Measurements from ENCODE around the gene CYP1A2.
A peak's percentile ranks its signal among the peaks of the same experiment; 100 is the strongest.

CYP1A2 gene

DNA sequence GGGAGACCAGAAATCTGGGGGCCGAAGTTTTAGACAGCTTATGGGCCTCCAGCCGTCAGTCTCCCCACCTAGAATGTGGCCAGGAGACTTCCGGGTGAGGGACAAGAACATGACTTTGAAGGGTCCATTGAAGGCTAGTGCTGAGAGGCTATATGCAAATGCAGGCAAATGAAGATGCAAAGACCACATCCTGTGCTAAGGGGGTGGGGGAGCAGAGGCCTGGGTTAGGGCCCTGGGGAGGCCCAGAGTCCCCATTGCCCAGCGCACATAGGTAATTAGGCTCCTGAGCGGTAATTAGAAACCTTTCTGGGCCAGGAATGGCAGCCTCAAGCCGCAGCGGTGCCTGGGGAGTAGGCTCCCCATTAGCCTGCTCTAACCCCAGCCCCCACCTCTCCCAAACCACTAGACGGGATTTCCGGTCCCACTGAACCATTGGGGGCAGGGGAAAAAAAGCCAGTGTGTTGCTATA, 40.1 kb downstream of the CYP1A2 start:
- no peak for DNase-seq (ENCODE audit: low read depth in 2 of 2)

DNA sequence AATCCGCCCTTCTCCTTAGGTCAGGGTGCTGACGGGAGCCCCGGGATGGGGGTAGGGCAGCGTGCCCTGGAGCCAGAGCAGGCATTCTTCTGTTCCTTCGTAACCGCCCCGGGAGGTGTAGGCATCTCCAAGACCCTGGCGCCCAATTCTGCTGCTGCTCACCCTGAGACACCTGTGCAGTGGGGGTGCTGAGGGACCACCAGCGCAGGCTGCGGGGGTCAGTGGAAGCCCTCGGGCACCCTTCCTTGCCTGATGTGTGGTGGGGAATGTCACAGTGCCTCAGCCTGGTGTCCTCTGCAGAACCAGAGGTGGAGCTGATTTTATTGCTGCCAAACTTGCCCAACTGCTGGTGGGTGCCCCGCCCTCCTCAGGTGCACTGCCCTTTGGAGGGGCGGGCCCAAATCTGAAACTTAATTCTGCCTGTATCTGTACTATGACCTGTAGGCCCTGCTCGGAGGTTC, 40.6 kb downstream of the CYP1A2 start:
- DNase-seq (ENCODE audit: low read depth in 2 of 2) = no peak

DNA sequence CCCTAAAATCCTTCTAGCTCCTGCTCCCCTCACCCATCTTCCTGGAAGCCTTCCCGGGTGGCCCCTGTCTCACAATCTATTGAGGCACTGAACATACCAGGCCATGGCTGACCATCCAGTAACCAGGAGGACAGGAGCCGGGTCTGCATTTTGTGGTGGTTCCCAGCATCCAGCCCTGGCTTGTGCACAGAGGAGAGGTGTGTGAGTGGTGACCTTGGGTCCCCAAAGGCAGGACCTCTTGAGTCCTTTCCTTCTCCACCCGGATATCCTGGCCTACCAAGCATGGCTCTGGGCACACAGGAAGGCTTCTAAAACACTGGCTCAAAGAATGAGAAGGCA, 41.1 kb downstream of the CYP1A2 start:
- DNase-seq (ENCODE audit: low read depth in 2 of 2) = no peak

GRCh38 chr15:74790080-74790916, 41.7 kb downstream of the CYP1A2 start:
- no peak for DNase-seq (ENCODE audit: low read depth in 2 of 2)

DNA sequence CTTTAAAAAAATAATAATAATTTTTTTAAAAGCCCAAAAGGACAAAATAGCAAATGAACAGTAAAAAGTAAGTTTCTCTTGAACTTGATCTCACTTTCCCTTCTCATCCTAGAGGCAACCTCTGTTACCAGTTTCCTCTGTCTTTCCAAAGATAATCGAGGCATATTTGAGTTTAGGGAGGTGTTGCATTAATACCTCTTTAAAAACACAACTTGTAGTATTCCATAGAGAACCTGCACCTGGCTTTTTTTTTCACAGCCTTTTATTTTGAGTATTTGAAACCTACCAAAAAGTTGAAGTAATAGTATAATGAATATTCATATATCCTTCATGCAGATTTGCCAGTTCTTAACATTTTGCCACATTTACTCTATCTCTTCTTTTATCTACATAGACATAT, 42.4 kb downstream of the CYP1A2 start:
- DNase-seq (ENCODE audit: low read depth in 2 of 2) = no peak

GRCh38 chr15:74791667-74792066, 43.0 kb downstream of the CYP1A2 start:
- no peak for DNase-seq (ENCODE audit: low read depth in 2 of 2)

DNA sequence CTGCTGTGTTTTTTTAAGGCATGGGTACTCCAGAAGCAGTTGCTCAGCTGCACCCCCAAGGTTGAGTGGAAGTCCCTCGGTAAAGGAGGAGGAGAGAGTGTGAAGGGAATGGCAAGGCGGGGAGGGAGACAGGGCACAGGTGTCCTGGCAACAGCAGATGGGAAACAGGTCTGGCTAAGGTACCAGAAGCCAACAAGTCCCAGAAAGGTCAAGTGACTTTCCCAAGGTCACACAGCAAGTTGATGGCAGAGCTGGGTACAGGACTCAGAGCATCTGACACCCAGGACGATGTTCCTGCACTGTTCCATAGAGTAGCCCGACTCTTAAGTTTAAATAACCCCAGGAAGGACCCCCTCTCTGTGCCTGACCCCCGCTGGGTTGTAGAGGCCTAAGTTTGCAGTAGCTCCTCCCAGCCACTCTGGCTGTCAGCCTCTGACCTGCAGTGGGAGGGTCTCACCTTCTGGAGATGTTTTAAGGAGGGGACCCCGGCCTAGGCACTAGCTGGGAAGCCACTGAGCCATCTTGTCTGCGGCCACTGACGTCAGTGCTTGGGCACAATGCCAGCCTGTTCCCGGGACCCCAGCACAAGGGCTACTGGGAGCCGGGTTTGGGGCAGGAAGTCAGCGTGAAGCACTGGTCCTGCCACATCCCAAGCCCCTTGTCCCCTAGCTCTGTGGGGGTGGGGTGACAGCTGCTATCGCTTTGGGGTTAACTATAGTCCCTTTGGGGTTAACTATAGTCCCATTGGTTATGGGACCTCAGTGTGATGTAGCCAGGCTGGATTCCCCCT, 43.8 kb downstream of the CYP1A2 start:
- no peak for DNase-seq (ENCODE audit: low read depth in 2 of 2)

- DNase-seq (ENCODE audit: low read depth in 2 of 2) = no peak
Measured at GRCh38 chr15:74793135-74794028, 44.7 kb downstream of the CYP1A2 start.

DNA sequence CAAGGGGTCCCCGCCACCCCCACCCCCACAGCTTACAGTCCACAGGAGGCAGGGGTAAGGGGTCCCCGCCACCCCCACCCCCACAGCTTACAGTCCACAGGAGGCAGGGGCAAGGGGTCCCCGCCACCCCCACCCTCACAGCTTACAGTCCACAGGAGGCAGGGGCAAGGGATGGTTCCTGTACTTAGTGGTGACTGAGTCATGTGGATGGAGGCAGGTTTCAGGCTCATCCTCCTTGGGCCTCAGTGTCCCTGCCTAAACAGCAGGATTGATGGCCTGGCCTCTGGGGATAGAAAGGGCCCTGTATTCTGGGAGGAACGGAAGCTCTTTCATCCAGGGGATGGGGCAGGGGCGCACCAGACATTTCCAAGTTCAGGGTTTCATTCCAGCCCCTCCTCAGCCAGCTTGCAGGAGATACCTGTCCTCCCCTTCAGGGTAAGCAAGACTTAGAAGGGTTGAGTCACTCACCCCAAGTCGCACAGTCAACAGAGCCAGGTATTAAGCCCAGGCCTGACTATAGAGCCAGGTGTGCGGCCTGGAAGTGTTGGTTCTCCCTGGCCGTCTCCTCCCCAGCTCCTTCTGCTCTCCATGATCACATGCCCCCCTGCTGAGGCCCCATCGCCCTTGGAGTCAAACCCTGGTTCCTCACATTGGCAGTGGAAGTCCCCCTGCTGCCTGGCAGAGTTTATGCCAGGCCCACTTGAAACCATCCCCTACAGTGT, 45.8 kb downstream of the CYP1A2 start:
- no peak for DNase-seq (ENCODE audit: low read depth in 2 of 2)

DNA sequence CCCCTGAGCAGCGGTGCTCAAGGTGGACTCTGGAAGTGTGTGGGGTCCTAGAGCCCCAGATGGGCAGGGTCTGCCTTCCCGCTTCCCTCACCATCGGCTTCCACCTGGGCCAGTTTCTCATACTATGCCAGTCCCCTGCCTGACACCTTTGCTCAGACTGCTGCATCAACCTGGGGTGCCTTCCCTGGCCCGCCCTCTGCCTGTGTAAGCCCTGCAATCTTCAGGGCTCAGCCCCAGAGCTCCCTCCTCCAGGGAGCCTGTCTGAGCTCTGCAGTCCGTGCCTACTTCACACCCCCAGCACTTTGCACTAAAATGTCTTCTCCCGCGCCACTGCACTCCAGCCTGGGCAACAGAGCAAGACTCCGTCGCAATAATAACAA, 46.3 kb downstream of the CYP1A2 start:
- DNase-seq (ENCODE audit: low read depth in 2 of 2) = no peak

GRCh38 chr15:74795966-74796625, 47.5 kb downstream of the CYP1A2 start:
- DNase-seq (ENCODE audit: low read depth in 2 of 2) = no peak

- DNase-seq (ENCODE audit: low read depth in 2 of 2) = no peak
Measured at GRCh38 chr15:74798388-74799254, 50.0 kb downstream of the CYP1A2 start.

DNA sequence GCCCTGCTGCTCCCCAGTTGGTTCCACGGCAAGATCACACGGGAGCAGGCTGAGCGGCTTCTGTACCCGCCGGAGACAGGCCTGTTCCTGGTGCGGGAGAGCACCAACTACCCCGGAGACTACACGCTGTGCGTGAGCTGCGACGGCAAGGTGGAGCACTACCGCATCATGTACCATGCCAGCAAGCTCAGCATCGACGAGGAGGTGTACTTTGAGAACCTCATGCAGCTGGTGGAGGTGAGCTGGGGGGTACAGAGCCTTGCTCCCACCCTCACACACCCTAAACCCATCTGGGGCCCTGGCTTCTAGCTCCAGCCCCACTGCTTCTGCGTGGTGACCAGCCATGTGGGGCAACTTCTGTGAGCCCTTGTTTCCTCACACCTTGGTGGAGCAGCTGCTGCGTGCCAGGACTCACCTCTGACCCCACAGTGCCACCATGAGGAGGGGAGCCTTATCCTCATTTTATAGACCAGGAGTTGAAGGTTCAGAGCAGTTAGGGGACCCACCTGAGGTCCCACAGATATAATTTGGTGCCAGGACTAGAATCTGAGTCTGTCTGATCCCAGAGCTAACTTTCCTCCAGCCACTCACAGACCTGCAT, 50.7 kb downstream of the CYP1A2 start:
- DNase-seq (ENCODE audit: low read depth in 2 of 2) = no peak

DNA sequence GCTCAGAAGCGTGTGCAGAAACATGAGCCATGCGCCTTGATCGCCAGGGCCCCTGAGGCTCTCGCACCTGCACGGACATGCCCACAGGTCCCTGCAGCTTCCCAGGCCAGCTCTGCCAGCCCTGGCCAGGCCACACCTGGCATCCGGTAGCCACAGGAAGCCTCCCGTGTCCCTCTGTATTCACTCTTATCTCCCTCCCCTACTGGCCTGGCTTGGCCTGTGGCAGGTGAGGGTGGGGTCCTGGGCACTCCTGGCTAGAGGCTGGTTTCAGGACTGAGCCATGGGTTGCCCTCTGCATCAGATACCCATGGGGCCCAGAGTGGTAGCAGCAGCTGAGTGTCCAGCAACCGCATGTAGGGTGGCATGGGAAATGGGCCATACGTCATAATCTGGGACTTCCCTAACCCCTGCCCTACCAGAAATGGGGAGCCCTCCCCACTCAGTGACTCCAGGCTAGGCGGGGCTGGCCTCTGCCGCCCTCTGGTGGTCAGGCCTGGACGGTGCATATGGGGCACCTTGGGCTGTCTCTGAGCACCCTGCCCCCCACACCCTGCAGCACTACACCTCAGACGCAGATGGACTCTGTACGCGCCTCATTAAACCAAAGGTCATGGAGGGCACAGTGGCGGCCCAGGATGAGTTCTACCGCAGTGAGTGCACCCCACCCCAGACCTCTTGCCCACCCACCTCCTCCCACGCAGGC, 51.4 kb downstream of the CYP1A2 start:
- DNase-seq (ENCODE audit: low read depth in 2 of 2) = peak; percentile 67 to 72

- DNase-seq (ENCODE audit: low read depth in 2 of 2) = no peak
Measured at GRCh38 chr15:74800559-74801094, 52.0 kb downstream of the CYP1A2 start.

DNA sequence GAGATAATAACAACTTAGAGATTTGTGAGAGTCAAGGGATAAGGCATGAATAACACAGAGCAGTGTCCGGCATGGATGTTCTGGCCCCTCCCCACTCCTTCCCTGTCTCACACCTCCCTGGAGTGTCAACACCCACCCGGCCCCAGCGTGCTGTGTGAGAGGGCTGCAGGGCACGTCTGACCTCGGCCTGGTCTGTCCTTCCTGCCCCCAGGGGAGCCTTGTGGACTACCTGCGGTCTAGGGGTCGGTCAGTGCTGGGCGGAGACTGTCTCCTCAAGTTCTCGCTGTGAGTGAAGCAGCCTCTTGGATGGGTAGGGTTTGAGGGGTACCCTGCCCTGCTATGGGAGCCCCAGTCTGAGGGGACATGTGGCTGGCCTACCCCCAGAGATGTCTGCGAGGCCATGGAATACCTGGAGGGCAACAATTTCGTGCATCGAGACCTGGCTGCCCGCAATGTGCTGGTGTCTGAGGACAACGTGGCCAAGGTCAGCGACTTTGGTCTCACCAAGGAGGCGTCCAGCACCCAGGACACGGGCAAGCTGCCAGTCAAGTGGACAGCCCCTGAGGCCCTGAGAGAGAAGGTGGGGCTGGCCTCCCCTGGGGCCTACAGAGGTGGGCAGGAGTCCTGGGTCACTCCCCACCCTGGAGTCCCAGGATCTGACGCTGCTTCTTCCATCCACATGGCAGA, 52.8 kb downstream of the CYP1A2 start:
- DNase-seq (ENCODE audit: low read depth in 2 of 2) = no peak

- no peak for DNase-seq (ENCODE audit: low read depth in 2 of 2)
Measured at GRCh38 chr15:74802290-74802689, 53.6 kb downstream of the CYP1A2 start.
